GM19238 (cell line): ENCODE results near the gene TMEM37.

Experiments used
- DNase-seq: peaks from one replicate; pipeline ENCODE4 v3.0.0; 2011; ENCODE audit warnings: low spot score; ENCODE audit not compliant: insufficient read length

The TMEM37 gene

GRCh38 chr2:119478188-119478977 is 46.7 kb downstream of the TMEM37 start:
- DNase-seq, result no peak

- DNase-seq, result no peak
Observed at GRCh38 chr2:119478978-119479295, 47.3 kb downstream of the TMEM37 start.

GRCh38 chr2:119480184-119480583 is 48.5 kb downstream of the TMEM37 start:
- DNase-seq, result no peak

GRCh38 chr2:119480718-119481142 is 49.1 kb downstream of the TMEM37 start:
- DNase-seq, result no peak

GRCh38 chr2:119481501-119482455 is 50.1 kb downstream of the TMEM37 start:
- DNase-seq, result no peak

- no peak for DNase-seq
Observed at GRCh38 chr2:119482481-119483394, 51.1 kb downstream of the TMEM37 start.

- DNase-seq, result no peak
Observed at GRCh38 chr2:119483395-119483753, 51.7 kb downstream of the TMEM37 start.

GRCh38 chr2:119483896-119484718 is 52.5 kb downstream of the TMEM37 start:
- DNase-seq, result no peak

- DNase-seq, result no peak
Observed at GRCh38 chr2:119484834-119485233, 53.2 kb downstream of the TMEM37 start.

- no peak for DNase-seq
Observed at GRCh38 chr2:119485336-119486110, 53.9 kb downstream of the TMEM37 start.

- DNase-seq, result no peak
Observed at GRCh38 chr2:119486196-119486827, 54.7 kb downstream of the TMEM37 start.

- no peak for DNase-seq
Observed at GRCh38 chr2:119486886-119487285, 55.2 kb downstream of the TMEM37 start.

- DNase-seq, result peak; percentile 59
Observed at GRCh38 chr2:119487434-119488244, 56.0 kb downstream of the TMEM37 start.
